ENCODE measurements around the gene PDHA2.

- no peak for TF ChIP-seq CTCF (IDR thresholded peaks at IDR 0.05)
- no peak for TF ChIP-seq POLR2A (IDR thresholded peaks at IDR 0.05)
Observed at GRCh38 chr4:95830651-95831050, 9.2 kb upstream of the PDHA2 start.
